ENCODE results near the gene TMPRSS11B.

DNA sequence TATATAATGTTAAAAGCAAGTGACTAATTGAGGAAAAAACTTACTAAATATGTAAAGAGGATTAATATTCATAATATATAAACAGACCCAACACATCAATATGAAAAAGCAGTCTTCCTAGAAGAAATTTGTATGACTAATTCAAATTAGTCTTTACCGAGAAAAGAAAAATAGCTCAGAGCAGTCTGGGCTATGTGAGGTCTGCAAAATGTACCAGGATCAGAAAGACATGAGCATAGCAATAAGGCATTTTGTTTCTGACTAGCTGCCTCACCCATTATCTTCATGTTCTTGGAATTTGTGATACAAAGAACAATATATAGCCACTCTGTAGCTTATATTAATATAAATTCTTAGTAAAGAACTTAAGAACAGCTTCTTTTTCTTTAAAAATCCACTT, 13.7 kb upstream of the TMPRSS11B start:
- TF ChIP-seq, protein P1, sequence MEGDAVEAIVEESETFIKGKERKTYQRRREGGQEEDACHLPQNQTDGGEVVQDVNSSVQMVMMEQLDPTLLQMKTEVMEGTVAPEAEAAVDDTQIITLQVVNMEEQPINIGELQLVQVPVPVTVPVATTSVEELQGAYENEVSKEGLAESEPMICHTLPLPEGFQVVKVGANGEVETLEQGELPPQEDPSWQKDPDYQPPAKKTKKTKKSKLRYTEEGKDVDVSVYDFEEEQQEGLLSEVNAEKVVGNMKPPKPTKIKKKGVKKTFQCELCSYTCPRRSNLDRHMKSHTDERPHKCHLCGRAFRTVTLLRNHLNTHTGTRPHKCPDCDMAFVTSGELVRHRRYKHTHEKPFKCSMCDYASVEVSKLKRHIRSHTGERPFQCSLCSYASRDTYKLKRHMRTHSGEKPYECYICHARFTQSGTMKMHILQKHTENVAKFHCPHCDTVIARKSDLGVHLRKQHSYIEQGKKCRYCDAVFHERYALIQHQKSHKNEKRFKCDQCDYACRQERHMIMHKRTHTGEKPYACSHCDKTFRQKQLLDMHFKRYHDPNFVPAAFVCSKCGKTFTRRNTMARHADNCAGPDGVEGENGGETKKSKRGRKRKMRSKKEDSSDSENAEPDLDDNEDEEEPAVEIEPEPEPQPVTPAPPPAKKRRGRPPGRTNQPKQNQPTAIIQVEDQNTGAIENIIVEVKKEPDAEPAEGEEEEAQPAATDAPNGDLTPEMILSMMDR (IDR thresholded peaks at IDR 0.05): no peak
- TF ChIP-seq ZFX (IDR thresholded peaks at IDR 0.05; ENCODE audit: borderline replicate concordance): no peak
